GM12865 (cell line): Measurements from ENCODE around the gene MTHFS.

ENCODE experiments used
- DNase-seq: peaks from one replicate; pipeline ENCODE4 v3.0.0; 2010; ENCODE audit warnings: low read depth
- H3K4me3 ChIP-seq: 2 replicates; pipeline ENCODE4 v1.5.1; 2011; ENCODE audit warnings: mild to moderate bottlenecking, low read depth, low read length, control low read depth
- TF ChIP-seq, protein P1 (sequence below): IDR thresholded peaks from 2 replicates; pipeline ENCODE4 v1.5.1; 2011; ENCODE audit warnings: low read length, control low read depth, low read depth, inconsistent platforms; ENCODE audit not compliant: insufficient read depth; ENCODE audit errors: missing control alignments

The MTHFS gene

GRCh38 chr15:79883579-79884203, 13.1 kb downstream of the MTHFS start:
- H3K4me3 ChIP-seq, result no peak overlapping the region
- no peak for DNase-seq
- TF ChIP-seq, protein P1, sequence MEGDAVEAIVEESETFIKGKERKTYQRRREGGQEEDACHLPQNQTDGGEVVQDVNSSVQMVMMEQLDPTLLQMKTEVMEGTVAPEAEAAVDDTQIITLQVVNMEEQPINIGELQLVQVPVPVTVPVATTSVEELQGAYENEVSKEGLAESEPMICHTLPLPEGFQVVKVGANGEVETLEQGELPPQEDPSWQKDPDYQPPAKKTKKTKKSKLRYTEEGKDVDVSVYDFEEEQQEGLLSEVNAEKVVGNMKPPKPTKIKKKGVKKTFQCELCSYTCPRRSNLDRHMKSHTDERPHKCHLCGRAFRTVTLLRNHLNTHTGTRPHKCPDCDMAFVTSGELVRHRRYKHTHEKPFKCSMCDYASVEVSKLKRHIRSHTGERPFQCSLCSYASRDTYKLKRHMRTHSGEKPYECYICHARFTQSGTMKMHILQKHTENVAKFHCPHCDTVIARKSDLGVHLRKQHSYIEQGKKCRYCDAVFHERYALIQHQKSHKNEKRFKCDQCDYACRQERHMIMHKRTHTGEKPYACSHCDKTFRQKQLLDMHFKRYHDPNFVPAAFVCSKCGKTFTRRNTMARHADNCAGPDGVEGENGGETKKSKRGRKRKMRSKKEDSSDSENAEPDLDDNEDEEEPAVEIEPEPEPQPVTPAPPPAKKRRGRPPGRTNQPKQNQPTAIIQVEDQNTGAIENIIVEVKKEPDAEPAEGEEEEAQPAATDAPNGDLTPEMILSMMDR, result no peak

GRCh38 chr15:79881668-79882067, 15.1 kb downstream of the MTHFS start:
- no peak for DNase-seq
- TF ChIP-seq, protein P1, result no peak

GRCh38 chr15:79881254-79881653, 15.6 kb downstream of the MTHFS start:
- H3K4me3 ChIP-seq, result no peak overlapping the region
- TF ChIP-seq, protein P1, result no peak
- no peak for DNase-seq

More at GRCh38 chr15:79881668-79882067, 15.1 kb downstream of the MTHFS start:
- no peak overlapping the region for H3K4me3 ChIP-seq

- TF ChIP-seq, protein P1, result no peak
- no peak overlapping the region for H3K4me3 ChIP-seq
- DNase-seq, result no peak
Observed at GRCh38 chr15:79878078-79878705, 18.6 kb downstream of the MTHFS start.

DNA sequence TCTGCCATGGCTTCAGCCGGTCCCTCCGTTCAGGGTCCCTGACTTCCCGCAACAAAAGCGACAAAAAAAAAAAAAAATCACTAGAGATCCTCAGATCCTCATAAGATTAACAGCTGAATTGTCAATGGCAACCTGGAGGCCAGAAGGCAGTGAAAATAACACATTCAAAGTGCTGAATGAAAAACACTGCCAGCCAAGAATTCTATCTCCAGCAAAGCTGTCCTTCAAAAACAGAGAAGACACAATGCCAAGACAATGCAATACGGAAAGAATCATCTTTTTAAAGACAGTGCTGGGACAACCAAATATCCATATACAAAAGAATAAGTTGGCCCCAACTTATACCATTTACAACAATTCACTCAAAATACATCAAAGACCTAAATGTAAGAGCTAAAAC, 21.6 kb downstream of the MTHFS start:
- H3K4me3 ChIP-seq, result no peak overlapping the region
- TF ChIP-seq, protein P1, result no peak
- DNase-seq, result no peak

DNA sequence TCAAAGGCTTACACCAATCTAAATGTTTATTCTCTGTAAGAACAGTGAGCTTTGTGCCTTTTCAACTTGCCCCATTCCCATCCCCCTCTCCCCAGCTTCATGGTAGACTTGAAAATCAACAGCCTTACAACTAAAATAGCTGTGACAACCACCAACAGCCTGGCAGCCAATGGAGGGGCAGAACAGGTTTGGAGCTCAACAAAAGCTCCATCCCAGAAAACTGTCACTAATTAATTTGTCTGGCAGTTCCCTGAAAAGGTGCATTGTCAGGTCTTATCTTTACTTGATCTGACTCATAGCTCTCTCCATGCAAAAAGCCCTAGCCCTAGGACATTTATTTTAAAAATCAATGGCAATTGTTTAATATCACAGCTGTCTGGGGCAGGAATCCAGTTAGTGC, 22.6 kb downstream of the MTHFS start:
- DNase-seq, result no peak
- TF ChIP-seq, protein P1, result no peak
- no peak overlapping the region for H3K4me3 ChIP-seq
